Stimulated activated CD4-positive, alpha-beta T cell treated with anti-CD3 and anti-CD28 coated beads, Interleukin-15, amount 100 ng/mL, for 1 hour (primary cell): ENCODE results near the gene TMEM120B.
"Not testable (repeated sequence)": the region's sequence is repeated elsewhere in the genome, so short reads cannot be mapped to it uniquely, and the experiment has no call there.

Experiments
- DNase-seq, 2 donors: peaks; one replicate each; pipeline ENCODE4 v3.0.0-alpha.2; 2020; ENCODE audit warnings: low read depth in 1 of 2, low spot score in 1 of 2

Gene TMEM120B

DNA sequence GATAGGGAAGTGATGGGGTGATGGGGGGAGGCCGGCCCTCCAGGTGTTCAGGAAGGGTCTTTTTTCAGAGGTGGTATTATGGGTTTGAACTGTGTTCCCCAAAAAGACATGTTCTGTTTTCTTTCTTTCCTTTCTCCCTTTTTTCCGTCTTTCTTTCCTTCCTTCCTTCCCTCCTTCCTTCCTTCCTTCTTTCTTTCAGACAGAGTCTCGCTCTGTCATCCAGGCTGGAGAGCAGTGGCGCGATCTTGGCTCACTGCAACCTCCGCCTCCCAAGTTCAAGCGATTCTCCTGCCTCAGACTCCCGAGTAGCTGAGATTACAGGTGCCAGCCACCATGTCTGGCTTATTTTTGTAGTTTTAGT is 3.5 kb upstream of the TMEM120B start:
- DNase-seq, result not testable (repeated sequence)

DNA sequence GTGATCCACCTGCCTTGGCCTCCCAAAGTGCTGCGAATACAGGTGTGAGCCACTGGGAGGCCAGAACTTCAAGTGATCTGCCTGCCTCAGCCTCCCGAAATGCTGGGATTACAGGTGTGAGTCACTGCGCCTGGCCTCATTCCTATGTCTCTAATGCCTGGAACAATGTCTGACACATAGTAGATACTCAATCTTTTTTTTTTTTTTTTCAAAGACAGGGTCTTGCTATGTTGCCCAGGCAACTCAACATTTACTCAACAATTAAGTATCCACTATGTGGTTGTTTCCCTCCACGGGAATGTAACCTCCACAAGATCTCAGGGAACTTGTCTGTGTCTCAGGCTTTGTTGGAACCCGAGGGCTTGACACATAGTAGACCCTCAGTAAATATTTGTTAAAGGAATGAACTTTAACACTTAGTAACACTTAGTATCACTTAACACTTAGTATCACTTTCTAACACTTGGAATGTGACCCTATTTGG is 3.0 kb upstream of the TMEM120B start:
- DNase-seq, result no peak

DNA sequence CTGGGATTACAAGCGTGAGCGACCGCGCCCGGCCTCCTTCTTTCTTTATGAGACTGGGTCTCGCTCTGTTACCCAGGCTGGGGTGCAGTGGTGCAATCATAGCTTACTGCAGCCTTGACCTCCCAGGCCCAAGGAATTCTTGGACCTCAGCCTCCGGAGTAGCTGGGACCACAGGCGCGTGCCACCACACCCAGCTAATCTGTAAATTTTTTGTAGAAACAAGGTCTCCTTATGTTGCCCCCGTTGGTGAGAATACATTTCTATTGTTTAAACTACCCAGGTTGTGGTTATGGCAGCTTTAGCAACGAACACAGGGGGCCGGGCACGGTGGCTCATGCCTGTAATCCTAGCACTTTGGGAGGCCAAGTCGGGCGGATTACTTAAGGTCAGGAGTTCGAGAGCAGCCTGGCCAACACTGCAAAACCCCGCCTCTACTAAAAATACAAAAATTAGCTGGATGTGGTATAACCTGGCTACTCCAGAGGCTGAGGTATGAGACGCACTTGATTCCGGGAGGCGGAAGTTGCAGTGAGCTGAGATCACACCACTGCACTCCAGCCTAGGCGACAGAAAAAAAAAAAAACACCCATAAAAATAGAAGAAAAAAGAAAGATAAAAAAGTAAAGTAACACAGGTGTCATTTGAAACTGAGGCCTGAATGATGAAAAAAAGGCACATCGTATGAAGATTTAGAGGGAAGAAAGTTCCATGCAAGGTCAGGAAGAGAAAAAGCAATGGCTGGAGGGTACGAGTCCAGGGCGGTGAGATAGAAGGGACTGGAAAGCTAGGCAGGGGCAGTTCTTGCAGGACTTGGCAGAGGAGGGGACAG is 977 bp upstream of the TMEM120B start:
- no peak for DNase-seq

DNA sequence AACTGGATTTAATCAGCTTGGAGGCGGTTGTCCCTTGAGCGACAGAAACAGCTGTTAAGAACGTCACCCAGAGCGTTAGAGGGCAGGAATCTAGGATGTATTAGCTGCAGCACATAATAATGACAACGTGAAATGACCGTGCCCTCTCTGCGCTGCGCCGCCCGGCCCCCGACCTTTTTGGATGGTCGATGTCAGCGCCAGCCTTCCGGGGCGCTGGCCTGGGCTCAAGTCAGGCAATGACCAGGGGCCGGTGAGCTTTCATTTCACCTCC is 427 bp upstream of the TMEM120B start:
- no peak for DNase-seq

DNA sequence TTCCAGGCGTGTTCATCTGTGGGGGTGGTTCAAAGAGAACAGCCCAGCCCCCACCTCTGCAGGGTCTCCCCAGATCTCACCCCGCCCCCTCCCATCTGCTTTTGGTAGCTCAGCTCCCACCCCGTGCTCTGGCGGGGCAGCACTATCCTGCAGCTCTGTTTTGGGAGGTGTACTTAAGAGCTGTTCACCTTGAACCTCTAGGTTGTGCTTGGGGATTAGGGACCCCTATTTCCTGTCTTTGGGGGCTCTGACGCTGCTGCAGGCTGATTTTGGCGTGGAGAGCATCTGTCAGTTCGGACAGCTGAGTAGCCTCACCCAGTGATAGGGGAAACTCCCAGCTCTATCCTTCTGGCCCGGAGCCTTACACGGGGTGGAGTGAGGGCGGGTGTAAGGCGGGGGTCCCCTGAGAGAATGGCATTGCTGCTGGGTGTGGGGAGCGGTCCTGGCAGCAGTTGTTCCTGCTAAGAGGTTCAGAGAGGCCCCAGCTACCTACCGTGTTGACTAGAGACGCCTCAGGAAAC is 765 bp downstream of the TMEM120B start:
- DNase-seq, result no peak

DNA sequence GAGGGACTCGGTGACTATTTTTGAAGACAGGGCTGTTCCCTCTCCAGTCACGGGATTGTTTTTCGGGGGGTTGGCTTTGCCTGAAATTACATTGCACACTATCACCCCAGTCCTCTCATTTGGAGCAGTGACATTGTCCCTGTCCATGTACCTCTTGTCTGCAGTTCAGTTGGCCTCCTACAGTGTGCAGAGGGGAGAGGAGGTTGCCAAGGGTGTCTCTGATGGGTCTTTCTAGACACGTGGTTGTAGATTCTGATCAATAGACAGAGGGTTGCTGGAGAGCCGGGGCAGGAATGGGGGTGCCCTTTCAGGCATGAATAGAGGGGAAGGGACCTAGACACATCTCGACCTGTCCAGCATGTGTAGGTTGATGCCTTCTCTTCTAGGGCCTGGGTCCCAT is 1.2 kb downstream of the TMEM120B start:
- DNase-seq, result no peak

DNA sequence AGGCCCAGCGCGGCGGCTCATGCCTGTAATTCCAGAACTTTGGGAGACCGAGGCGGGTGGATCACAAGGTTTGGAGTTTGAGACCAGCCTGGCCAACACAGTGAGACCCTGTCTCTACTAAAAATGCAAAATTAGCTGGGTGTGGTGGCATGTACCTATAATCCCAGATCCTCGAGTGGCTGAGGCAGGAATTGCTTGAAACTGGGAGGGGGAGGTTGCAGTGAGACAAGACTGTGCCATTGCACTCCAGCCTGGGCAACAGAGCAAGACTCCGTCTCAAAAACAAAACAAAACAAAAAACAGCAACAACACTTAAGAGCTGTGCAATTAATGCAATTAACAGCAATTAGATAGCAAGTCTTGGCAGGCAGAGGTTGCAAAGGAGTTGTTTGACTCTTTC is 2.5 kb downstream of the TMEM120B start:
- DNase-seq, result not testable (repeated sequence)

DNA sequence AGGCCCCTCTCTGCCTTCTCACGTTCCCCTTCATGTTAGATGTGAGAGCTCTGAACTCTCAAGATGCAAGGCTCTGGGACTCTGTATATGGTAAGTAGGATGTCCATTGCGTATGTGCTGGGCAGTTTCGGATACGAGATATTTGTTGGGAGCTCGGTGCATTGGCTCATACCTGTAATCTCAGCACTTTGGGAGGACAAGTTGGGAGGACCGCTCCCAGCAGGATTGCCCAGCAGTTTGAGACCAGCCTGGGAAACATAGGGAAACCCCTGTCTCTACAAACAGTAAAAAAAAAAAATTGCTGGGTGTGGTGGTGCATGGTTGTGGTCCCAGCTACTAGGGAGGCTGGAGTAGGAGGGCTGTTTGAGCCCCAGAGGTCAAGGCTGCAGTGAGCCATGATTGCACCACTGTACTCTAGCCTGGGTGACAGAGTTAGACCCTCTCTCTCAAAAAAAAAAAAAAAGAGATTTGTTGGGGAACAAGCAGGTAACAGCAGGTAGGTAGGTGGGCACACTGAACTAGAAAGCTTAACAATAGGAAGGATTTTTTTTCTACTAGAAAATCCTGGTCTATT is 3.4 kb downstream of the TMEM120B start:
- no peak for DNase-seq

DNA sequence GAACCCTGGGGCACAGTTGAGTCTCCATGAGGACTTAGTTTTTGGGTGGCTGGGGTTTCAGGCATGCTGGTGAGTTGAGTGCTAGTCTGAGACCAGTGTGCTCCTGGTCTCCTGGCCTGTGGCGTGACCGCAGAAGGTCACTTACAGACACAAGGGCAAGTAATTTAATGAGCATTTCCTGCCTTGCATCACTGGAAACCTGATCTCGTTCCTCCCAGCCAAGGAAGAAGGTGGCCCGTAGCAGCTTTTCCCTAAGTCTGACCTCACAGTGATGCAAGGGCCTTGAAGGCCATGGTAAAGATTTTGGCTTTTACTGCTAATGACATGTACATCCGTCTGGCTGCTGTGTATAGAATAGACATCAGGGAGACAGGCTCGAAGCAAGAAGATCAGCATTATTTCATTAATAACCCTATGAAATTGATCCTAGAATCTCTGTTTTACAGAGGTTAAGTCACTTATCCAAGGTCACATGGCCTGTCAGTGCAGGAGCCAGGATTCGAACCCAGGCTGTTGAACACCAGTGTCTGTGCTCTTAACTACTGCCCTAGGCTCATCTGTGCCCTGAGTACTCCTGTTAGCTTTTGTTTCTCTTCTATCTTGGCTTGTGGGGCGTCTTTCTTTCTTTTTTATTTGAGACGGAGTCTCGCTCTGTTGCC is 4.6 kb downstream of the TMEM120B start:
- no peak for DNase-seq

DNA sequence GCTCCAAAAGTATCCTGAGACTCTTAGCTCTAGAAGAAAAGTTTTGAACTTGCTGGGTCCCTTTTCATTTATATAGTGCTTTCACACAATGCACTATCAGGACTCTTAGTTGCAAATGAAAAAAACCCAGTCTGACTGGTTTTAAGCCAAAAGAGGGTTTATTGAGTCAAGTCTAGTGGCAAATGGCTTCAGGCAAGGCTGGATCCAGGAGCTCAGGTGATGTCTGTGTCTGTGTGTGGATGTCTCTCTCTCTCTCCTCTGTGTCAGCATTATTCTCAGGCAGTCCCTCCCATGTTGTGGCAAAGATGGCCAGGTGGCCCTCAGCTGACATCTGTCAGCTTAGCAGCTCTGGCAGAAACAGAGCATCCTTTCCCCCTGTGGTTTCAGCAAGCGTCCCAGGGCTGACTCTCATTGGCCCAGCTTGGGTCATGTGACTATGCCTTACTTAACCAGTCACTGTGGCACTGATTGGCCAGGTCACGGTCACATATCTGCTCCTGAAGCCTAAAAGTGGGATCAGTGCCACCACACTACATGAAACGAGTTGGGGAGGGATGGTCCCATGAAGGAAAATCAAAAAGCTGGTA is 6.2 kb downstream of the TMEM120B start:
- no peak for DNase-seq

DNA sequence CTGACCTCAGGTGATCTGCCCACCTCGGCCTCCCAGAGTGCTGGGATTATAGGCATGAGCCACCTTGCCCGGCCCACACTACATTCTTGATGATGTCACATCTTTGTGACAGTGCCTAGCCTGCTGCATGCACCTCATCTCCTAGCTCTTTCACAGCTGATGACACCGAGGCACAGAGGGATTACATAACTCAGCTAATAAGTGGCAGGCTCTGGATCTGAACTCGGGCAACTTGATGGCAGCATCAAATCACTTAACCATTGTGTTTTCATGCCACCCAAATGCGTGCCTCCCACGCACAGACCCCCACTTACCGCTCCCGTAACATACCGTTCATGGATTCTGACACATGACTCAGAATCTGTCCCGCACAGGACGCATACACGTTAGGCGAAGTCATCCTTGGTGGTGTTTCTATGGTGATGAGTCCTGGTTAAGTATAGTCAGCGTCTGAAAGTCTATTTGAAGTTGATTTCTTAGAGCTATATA is 7.4 kb downstream of the TMEM120B start:
- DNase-seq, result no peak

DNA sequence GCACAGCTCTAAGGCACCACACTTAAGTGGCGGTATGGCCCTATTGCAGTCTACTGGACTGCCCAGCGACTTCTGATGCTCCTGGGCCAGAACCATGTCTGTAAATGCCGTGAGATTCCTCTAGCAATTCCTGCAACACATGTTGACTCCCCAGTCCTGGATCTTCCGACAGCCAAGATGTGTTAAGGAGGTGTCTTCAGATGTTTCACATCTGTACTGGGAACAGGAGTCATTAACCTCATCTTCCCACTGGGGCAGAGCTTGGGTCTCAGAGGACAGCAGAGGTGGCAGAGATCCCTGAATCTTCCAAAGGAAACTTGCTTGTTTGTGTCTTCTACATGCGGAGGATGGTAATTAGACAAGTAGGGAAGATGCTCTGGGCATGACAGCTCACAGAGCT is 8.2 kb downstream of the TMEM120B start:
- no peak for DNase-seq

DNA sequence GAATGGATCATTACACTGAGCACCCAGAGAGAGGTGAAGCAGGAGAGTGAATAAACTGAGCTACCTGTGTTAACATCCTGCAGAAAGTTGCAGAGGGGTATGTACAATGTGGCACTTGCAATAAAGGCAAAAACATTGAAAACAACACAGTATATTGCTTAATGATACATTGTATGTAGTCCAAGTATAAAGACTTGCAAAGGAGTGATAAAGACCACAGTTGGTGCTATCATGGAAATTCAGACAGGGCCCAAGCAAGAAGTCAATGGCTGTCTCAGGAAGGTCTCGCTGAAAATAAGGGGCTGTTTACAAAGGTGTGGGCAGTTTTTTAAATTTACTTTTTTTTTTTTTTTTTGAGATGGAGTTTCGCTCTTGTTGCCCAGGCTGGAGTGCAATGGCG is 10.0 kb downstream of the TMEM120B start:
- no peak for DNase-seq

DNA sequence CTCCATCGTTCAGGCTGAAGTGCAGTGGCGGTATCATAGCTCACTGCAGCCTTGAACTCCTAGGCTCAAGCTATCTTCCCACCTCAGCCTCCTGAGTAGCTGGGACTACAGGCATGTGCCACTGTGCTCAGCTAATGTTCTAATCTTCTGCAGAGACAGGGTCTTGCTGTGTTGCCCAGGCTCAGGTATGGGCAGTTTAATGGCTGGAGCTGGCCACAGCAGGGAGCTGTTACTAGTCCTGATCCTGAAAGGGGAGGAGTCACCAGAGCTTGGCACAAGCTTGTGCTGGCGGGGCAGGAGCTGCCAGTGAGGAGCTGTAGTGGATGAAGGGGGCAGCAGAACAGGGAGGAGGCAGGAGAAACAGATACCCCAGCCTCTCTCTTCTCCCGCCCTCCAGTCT is 10.6 kb downstream of the TMEM120B start:
- DNase-seq, result no peak

DNA sequence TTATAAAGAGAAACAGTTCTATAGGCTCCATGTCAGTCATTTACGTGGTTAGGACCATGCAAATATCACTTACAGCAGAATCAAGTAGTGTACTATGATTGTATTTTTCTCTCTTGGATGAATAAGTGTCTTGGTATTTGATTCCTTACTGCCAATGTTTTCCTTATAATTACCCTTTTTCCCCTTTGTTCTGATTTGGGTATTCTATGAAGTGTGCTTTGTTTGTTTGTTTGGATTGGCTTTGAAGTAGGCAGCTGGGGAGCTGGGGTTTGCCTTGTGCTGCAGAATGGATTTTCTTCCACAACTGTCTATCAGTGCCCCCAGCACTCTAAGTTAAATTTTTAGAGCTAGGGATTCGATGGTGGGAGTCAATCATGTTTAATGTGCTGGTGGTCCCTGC is 12.4 kb downstream of the TMEM120B start:
- DNase-seq, result no peak

DNA sequence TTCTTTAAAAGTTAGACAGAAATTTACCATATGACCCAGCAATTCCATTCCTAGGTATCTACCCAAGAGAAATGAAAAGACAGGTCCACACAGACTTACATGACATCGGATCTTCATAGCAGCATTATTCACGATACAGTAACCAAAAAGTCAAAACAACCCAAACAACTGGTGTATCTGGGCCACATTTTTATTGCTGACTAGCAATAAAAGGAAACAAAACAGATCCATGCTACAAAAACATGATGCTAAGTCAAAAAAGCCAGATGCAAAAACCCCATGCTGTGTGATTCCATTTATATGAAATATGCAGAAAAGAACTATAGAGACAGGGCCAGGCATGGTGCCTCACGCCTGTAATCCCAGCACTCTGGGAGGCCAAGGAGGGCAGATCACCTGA is 12.9 kb downstream of the TMEM120B start:
- DNase-seq, result no peak

DNA sequence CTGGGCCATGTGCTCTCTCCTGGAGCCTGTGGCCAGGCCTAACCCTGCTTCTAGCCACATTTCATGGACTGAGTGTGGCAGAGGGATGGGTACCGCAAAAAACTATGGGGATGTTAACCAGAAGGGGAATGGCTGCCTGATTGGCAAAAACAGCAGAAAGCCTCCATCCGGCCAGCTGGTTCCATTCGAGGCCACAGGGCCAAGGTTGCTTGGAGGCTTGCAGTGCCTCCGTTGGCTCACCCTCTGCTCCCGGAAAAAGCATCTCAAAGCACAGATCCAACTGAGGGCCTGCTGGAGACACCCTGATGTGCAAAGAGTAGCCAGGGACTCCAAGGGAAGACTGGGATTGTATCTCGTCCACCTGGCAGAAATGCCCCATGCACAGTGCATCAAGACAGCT is 16.5 kb downstream of the TMEM120B start:
- DNase-seq, result no peak

DNA sequence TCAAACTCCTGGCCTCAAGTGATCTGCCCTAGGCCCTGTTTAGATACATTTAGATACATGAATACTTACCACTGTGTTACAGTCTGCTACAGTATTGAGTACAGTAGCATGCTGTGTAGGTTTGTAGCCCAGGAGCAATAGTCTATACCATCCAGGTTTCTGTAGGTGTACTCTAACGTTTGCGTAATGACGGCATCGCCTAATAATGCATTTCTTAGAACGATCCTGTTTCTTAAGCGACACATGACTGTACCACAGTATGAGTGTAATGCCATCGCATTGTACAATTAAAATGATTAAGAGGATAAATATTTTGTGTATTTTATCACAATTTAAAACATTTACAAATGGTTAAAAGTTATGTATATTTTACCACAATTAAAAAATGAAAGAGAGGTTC is 18.9 kb downstream of the TMEM120B start:
- DNase-seq, result no peak

DNA sequence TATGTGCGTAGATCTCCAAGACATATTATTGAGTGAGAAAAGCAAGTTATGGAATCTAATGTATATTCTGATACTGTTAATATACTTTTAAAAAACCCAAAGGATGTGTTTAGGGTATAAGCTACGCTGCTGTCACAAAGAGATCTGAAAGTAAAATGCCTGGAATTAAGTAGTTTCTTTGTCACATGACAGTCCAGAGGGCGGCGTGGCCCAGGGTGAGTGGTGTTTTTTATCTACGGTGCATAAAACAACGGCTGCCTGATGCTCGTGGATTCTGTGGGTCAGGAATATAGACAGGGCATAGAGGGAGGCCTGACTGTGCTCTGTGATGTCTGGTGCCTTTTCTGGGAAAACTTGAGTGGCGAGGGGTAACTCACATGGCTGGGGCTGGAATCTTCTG is 21.3 kb downstream of the TMEM120B start:
- DNase-seq, result no peak

DNA sequence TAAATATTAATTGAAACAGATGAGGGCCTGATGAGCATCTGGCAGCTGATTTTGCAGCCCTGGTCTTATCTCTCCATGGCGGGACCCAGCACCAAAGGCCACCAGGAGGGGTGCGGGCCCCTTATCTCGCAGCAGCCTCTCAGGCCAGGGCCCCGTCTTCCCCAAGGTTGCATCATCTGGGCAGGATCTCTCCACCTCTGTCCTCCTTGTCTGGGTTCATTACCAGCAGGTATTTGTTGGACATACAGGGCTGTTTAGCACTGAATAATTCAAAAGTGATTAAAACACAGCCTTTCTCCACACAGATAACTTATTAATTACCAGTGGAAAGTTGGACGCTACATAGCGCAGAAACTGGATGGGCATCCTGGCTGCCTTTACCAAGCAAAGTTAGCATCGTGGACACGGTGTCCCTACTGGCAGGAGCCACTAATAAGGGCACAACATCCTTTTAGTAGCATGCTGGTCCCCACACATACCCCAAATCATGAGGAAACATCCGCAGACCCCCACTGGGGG is 25.8 kb downstream of the TMEM120B start:
- DNase-seq, result no peak

DNA sequence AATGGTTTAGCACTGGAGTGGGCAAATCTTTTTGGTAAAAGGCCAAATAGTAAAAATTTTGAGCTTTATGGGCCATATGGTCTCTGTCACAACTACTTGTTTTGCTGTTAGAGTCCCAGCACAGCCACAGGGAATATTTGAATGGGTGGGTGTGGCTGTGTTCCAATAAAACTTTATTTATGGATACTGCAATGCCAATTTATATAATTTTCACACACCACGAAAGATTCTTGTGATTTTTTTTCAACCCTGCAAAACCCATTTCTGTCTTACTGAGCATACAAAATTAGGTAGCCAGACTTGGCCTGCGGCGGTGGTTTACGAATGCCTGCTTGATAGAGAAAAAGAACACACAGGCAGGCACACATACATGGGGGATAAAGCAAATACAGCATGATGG is 28.3 kb downstream of the TMEM120B start:
- no peak for DNase-seq

DNA sequence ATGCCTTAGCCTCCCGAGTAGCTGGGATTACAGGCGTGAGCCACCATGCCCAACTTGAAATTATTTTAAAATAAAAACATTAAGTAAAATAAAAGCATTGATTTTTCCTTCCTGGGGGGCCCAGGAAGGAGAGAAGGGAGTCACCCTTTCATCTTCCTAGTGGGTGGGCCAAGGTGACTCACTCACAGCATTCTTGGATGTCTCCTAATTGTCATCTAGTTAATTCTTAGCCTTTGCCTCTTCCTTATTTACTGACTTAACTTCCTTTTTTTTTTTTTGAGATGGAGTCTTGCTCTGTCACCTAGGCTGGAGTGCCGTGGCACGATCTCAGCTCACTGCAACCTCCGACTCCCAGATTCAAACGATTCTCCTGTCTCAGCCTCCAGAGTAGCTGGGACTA is 29.2 kb downstream of the TMEM120B start:
- DNase-seq, result no peak
